Fibroblast of peridontal ligament (primary cell): Measurements from ENCODE around the gene EXOSC9.
A peak's percentile ranks its signal among the peaks of the same experiment; 100 is the strongest.

Experiments
- DNase-seq: peaks from one replicate; pipeline ENCODE4 v3.0.0-alpha.2; 2010; ENCODE audit errors: extremely low read depth

EXOSC9 gene

GRCh38 chr4:121788896-121789295 is 12.2 kb upstream of the EXOSC9 start:
- no peak for DNase-seq

- DNase-seq, result peak; percentile 51
Measured at GRCh38 chr4:121789455-121789854, 11.7 kb upstream of the EXOSC9 start.

- DNase-seq, result peak; percentile 85
Measured at GRCh38 chr4:121789960-121790829, 10.9 kb upstream of the EXOSC9 start.

- DNase-seq, result no peak
Measured at GRCh38 chr4:121790976-121791375, 10.1 kb upstream of the EXOSC9 start.

- DNase-seq, result peak; percentile 89
Measured at GRCh38 chr4:121791481-121791880, 9.6 kb upstream of the EXOSC9 start.

GRCh38 chr4:121792966-121793365 is 8.2 kb upstream of the EXOSC9 start:
- DNase-seq, result no peak

GRCh38 chr4:121794505-121795188 is 6.5 kb upstream of the EXOSC9 start:
- no peak for DNase-seq

GRCh38 chr4:121796283-121796682 is 4.8 kb upstream of the EXOSC9 start:
- no peak for DNase-seq

GRCh38 chr4:121799208-121799823 is 1.8 kb upstream of the EXOSC9 start:
- no peak for DNase-seq

GRCh38 chr4:121799867-121800501 is 1.1 kb upstream of the EXOSC9 start:
- DNase-seq, result no peak

- no peak for DNase-seq
Measured at GRCh38 chr4:121800638-121800960, 524 bp upstream of the EXOSC9 start.

GRCh38 chr4:121801715-121802075 is 572 bp downstream of the EXOSC9 start:
- DNase-seq, result no peak

- no peak for DNase-seq
Measured at GRCh38 chr4:121806411-121806810, 5.3 kb downstream of the EXOSC9 start.

GRCh38 chr4:121811122-121811521 is 10.0 kb downstream of the EXOSC9 start:
- no peak for DNase-seq

- no peak for DNase-seq
Measured at GRCh38 chr4:121814756-121815155, 13.6 kb downstream of the EXOSC9 start.

GRCh38 chr4:121817006-121817405 is 15.9 kb downstream of the EXOSC9 start:
- no peak for DNase-seq

GRCh38 chr4:121817701-121818100 is 16.6 kb downstream of the EXOSC9 start:
- DNase-seq, result no peak

GRCh38 chr4:121818215-121818614 is 17.1 kb downstream of the EXOSC9 start:
- no peak for DNase-seq

GRCh38 chr4:121819216-121819965 is 18.3 kb downstream of the EXOSC9 start:
- DNase-seq, result peak; percentile 43

GRCh38 chr4:121822047-121822446 is 20.9 kb downstream of the EXOSC9 start:
- DNase-seq, result no peak

GRCh38 chr4:121822796-121823504 is 21.8 kb downstream of the EXOSC9 start:
- peak; percentile 25 for DNase-seq
